K562 (cell line): ENCODE measurements around the gene IL7R. TPM values are rescaled to one million over a fixed set of nuclear protein-coding genes. Genes with fewer than 3 reads are reported as not detected.

Experiments used
- ATAC-seq: fragments of 200-7000 bp; cut with Tn5 transposase; 3 replicates; pipeline ENCODE4 v1.9.1; 2020; ENCODE audit warnings: moderate library complexity
- BruUV-seq: library from RNA; stranded (reverse); fragments of 400-500 nt; replicated peaks from 2 replicates; lab custom pipeline; 2021; lab: Mats Ljungman, UMichigan
- CTCF ChIA-PET: fragments of 300-600 bp; formaldehyde crosslinking; extraction: SDS; loops from one replicate; lab custom pipeline; 2021; ENCODE audit warnings: low intra/inter-chr PET ratio; lab: Yijun Ruan, JAX
- POLR2A ChIA-PET: fragments of 300-600, 350-650 bp; sonication (Branson Sonifier 250); formaldehyde crosslinking; extraction: SDS; loops from one replicate; lab custom pipeline; 2021; ENCODE audit warnings: antibody characterized with exemption, inconsistent platforms; lab: Yijun Ruan, JAX
- DNase-seq, 4 experiments: peaks; one replicate each; pipeline versions ENCODE4 v3.0.0 to v3.0.0-alpha.2; 2011 to 2018; ENCODE audit warnings: low spot score in 3 of 4, mixed read lengths in 3 of 4; ENCODE audit errors: extremely low read depth in 1 of 4
- FAIRE-seq: peaks from 2 replicates; lab custom pipeline; 2011; peaks lifted over from hg19 to GRCh38; lab: Jason Lieb, UNC
- H2AFZ ChIP-seq: 2 replicates; pipeline ENCODE4 v1.6.0; 2011; ENCODE audit warnings: low read depth, low read length, control low read depth, inconsistent platforms
- H3K27ac ChIP-seq: fragments of 200-600 bp; 3 replicates; pipeline ENCODE4 v1.8.0; 2011; ENCODE audit warnings: low read depth, mild to moderate bottlenecking, control low read depth, inconsistent platforms, low read length, moderate library complexity, mixed read lengths; ENCODE audit errors: extremely low read depth
- H3K27me3 ChIP-seq, 2 experiments: fragments of 300-600 bp in 1 of 2; 2 replicates in 1 of 2; 3 replicates in 1 of 2; pipeline versions ENCODE4 v1.6.0 to v1.8.0; 2011; ENCODE audit warnings: inconsistent platforms in 2 of 2, low read length in 2 of 2, mild to moderate bottlenecking in 1 of 2, mixed read lengths in 1 of 2, moderate library complexity in 1 of 2; ENCODE audit not compliant: control insufficient read depth in 2 of 2, insufficient read depth in 2 of 2
- H3K36me3 ChIP-seq: fragments of 300-600 bp; 3 replicates; pipeline ENCODE4 v1.8.0; 2011; ENCODE audit warnings: mild to moderate bottlenecking, low read length, inconsistent platforms; ENCODE audit not compliant: control insufficient read depth, insufficient read depth
- H3K4me1 ChIP-seq, 2 experiments: fragments of 200-600 bp in 1 of 2; replicated peaks in 1 of 2; 2 replicates in 1 of 2; 3 replicates in 1 of 2; pipeline versions ENCODE4 v1.5.1 to v1.8.0; 2011; ENCODE audit warnings: inconsistent platforms in 2 of 2, low read length in 2 of 2, mild to moderate bottlenecking in 1 of 2, mixed read lengths in 1 of 2, moderate library complexity in 1 of 2; ENCODE audit not compliant: control insufficient read depth in 2 of 2, insufficient read depth in 2 of 2
- H3K4me2 ChIP-seq: 2 replicates; pipeline ENCODE4 v1.6.1; 2011; ENCODE audit warnings: low read length, control low read depth, inconsistent platforms, mixed read lengths; ENCODE audit not compliant: insufficient read depth
- H3K4me3 ChIP-seq: fragments of 200-600 bp; sonication (generic), shearing (Covaris generic); 2 replicates; pipeline ENCODE4 v1.5.1; 2016; ENCODE audit warnings: control low read depth, inconsistent platforms
- H3K79me2 ChIP-seq: fragments of 200-600 bp; 3 replicates; pipeline ENCODE4 v1.8.0; 2011; ENCODE audit warnings: low read length, inconsistent platforms; ENCODE audit not compliant: control insufficient read depth, insufficient read depth
- H3K9ac ChIP-seq, 2 experiments: 2 replicates each; pipeline versions ENCODE4 v1.6.0 to v1.6.1; 2011; ENCODE audit warnings: low read depth in 2 of 2, low read length in 2 of 2, control low read depth in 1 of 2, inconsistent platforms in 1 of 2, mild to moderate bottlenecking in 1 of 2, mixed read lengths in 1 of 2; ENCODE audit not compliant: insufficient read depth in 1 of 2
- H3K9me1 ChIP-seq: one replicate; pipeline ENCODE4 v1.6.0; 2011; ENCODE audit warnings: inconsistent platforms, mild to moderate bottlenecking, low read length, moderate library complexity; ENCODE audit not compliant: control insufficient read depth, insufficient read depth
- H3K9me3 ChIP-seq: replicated peaks from 2 replicates; pipeline ENCODE4 v1.5.1; 2011; ENCODE audit warnings: low read depth, low read length, inconsistent platforms; ENCODE audit not compliant: control insufficient read depth, insufficient read depth
- H4K20me1 ChIP-seq: replicated peaks from 2 replicates; pipeline ENCODE4 v1.6.1; 2011; ENCODE audit warnings: low read length, inconsistent platforms, mixed read lengths; ENCODE audit not compliant: control insufficient read depth, insufficient read depth
- ARHGAP35 ChIP-seq: fragments of 450-650 bp; IDR thresholded peaks from 2 replicates; pipeline ENCODE4 v1.6.1; 2018; ENCODE audit not compliant: partially characterized antibody
- CREBBP ChIP-seq: IDR thresholded peaks from one replicate; pipeline ENCODE4 v1.6.1; 2012; ENCODE audit warnings: low read depth, mild to moderate bottlenecking, control low read depth, inconsistent platforms, low read length
- HDGF ChIP-seq: fragments of 450-650 bp; IDR thresholded peaks from 2 replicates; pipeline ENCODE4 v1.6.1; 2016
- KAT7 ChIP-seq: sonication (generic); formaldehyde crosslinking; IDR thresholded peaks from 2 replicates; pipeline ENCODE4 v1.8.0; 2022; ENCODE audit warnings: missing genetic modification reagents, mild to moderate bottlenecking, borderline replicate concordance
- POLR2B ChIP-seq: fragments of 450-650 bp; IDR thresholded peaks from 2 replicates; pipeline ENCODE4 v1.6.1; 2018; ENCODE audit warnings: low read depth; ENCODE audit not compliant: partially characterized antibody
- ZNF253 ChIP-seq: fragments of 250-450 bp; sonication (Bioruptor Pico); conservative IDR thresholded peaks from 2 replicates; pipeline ENCODE4 v1.6.1; 2021; ENCODE audit warnings: mild to moderate bottlenecking
- ZNF830 ChIP-seq: fragments of 250-450 bp; sonication (Bioruptor Pico); IDR thresholded peaks from 2 replicates; pipeline ENCODE4 v1.5.0; 2021; ENCODE audit warnings: mild to moderate bottlenecking
- WGBS: fragments of 100-300 bp; shearing (Covaris generic); methylation state at CpG from one replicate; pipeline ENCODE4 v1.1.6; 2016; ENCODE audit warnings: low coverage, mixed read lengths; ENCODE audit not compliant: insufficient coverage; ENCODE audit errors: missing lambda C conversion rate; 5-methylcytosine and 5-hydroxymethylcytosine counted together
- in situ Hi-C: fragments of 300-500 bp; cut with MboI; formaldehyde crosslinking; loops from 4 replicates; pipeline ENCODE4 v1.15.0; 2018; ENCODE audit warnings: inconsistent platforms, mixed read lengths
- intact Hi-C: fragments of 100-400 bp; cut with micrococcal nuclease; formaldehyde crosslinking; loops from 2 replicates; pipeline ENCODE4 v1.14.2; 2022
- polyA plus RNA-seq, 8 experiments: library from polyadenylated mRNA; depleted of rRNA in 4 of 8; stranded (reverse) in 5 of 8; unstranded in 3 of 8; fragments of >200 nt; fragmentation: Nextera tagmentation in 2 of 8; fragmentation: Illumina TruSeq in 1 of 8; extraction: Ambion mirVana in 2 of 8; extraction: Trizol in 1 of 8; gene quantifications; 2 replicates each; pipeline versions ENCODE4 v1.2.1 to v1.2.3, GENCODE V29; 2011 to 2014; ENCODE audit warnings: inconsistent platforms in 1 of 8, missing spikeins in 1 of 8
- total RNA-seq, 7 experiments: library from RNA; depleted of rRNA in 6 of 7; stranded (reverse); fragments of >200 nt in 6 of 7; fragmentation: Illumina TruSeq in 2 of 7; extraction: Trizol in 2 of 7; gene quantifications; 2 replicates each; pipeline versions ENCODE4 v1.2.1 to v1.2.3, GENCODE V29; 2011 to 2021; ENCODE audit warnings: low replicate concordance in 1 of 7
- TF ChIP-seq, protein P1 (sequence below): IDR thresholded peaks from 2 replicates; pipeline ENCODE4 v1.6.1; 2011; ENCODE audit warnings: borderline replicate concordance, low read depth, mild to moderate bottlenecking, moderate library complexity, low read length; ENCODE audit not compliant: insufficient read depth, poor library complexity, severe bottlenecking
- TF ChIP-seq, protein P2 (sequence below), 2 experiments: fragments of 450-650 bp; IDR thresholded peaks; 2 replicates each; pipeline ENCODE4 v1.6.1; 2018; ENCODE audit warnings: mild to moderate bottlenecking in 2 of 2, low read depth in 1 of 2; ENCODE audit not compliant: partially characterized antibody in 2 of 2
- TF ChIP-seq, protein P3 (sequence below): fragments of 250-450 bp; sonication (Bioruptor Pico); IDR thresholded peaks from 2 replicates; pipeline ENCODE4 v1.8.0; 2022; ENCODE audit warnings: inconsistent platforms, mild to moderate bottlenecking, moderate library complexity, borderline replicate concordance

IL7R gene
- total and polyA plus RNA-seq, 9 of the 15 experiments (the other 6 are each of a cell fraction or from before 2014, with no cell fraction given), result 0.04 to 0.98 (median 0.09) TPM; not detected in 3

GRCh38 chr5:35849860-35850259 is 6.8 kb upstream of the IL7R start:
- no peak for TF ChIP-seq HDGF
- TF ChIP-seq ZNF253 (CRISPR knock-in tag), result no peak
- TF ChIP-seq, protein P1, sequence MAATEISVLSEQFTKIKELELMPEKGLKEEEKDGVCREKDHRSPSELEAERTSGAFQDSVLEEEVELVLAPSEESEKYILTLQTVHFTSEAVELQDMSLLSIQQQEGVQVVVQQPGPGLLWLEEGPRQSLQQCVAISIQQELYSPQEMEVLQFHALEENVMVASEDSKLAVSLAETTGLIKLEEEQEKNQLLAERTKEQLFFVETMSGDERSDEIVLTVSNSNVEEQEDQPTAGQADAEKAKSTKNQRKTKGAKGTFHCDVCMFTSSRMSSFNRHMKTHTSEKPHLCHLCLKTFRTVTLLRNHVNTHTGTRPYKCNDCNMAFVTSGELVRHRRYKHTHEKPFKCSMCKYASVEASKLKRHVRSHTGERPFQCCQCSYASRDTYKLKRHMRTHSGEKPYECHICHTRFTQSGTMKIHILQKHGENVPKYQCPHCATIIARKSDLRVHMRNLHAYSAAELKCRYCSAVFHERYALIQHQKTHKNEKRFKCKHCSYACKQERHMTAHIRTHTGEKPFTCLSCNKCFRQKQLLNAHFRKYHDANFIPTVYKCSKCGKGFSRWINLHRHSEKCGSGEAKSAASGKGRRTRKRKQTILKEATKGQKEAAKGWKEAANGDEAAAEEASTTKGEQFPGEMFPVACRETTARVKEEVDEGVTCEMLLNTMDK, result no peak
- TF ChIP-seq ZNF830 (CRISPR knock-in tag), result no peak
- TF ChIP-seq, protein P2, sequence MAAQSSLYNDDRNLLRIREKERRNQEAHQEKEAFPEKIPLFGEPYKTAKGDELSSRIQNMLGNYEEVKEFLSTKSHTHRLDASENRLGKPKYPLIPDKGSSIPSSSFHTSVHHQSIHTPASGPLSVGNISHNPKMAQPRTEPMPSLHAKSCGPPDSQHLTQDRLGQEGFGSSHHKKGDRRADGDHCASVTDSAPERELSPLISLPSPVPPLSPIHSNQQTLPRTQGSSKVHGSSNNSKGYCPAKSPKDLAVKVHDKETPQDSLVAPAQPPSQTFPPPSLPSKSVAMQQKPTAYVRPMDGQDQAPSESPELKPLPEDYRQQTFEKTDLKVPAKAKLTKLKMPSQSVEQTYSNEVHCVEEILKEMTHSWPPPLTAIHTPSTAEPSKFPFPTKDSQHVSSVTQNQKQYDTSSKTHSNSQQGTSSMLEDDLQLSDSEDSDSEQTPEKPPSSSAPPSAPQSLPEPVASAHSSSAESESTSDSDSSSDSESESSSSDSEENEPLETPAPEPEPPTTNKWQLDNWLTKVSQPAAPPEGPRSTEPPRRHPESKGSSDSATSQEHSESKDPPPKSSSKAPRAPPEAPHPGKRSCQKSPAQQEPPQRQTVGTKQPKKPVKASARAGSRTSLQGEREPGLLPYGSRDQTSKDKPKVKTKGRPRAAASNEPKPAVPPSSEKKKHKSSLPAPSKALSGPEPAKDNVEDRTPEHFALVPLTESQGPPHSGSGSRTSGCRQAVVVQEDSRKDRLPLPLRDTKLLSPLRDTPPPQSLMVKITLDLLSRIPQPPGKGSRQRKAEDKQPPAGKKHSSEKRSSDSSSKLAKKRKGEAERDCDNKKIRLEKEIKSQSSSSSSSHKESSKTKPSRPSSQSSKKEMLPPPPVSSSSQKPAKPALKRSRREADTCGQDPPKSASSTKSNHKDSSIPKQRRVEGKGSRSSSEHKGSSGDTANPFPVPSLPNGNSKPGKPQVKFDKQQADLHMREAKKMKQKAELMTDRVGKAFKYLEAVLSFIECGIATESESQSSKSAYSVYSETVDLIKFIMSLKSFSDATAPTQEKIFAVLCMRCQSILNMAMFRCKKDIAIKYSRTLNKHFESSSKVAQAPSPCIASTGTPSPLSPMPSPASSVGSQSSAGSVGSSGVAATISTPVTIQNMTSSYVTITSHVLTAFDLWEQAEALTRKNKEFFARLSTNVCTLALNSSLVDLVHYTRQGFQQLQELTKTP (IDR thresholded peaks at IDR 0.05; ENCODE audit: low read depth in 1 of 2, partially characterized antibody in 2 of 2), result no peak
- TF ChIP-seq, protein P3, sequence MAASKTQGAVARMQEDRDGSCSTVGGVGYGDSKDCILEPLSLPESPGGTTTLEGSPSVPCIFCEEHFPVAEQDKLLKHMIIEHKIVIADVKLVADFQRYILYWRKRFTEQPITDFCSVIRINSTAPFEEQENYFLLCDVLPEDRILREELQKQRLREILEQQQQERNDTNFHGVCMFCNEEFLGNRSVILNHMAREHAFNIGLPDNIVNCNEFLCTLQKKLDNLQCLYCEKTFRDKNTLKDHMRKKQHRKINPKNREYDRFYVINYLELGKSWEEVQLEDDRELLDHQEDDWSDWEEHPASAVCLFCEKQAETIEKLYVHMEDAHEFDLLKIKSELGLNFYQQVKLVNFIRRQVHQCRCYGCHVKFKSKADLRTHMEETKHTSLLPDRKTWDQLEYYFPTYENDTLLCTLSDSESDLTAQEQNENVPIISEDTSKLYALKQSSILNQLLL (CRISPR knock-in tag), result no peak
- no peak for TF ChIP-seq KAT7
- no peak for TF ChIP-seq CREBBP
- TF ChIP-seq POLR2B, result no peak
- no peak for TF ChIP-seq ARHGAP35
- ChIA-PET CTCF (no interaction called here), POLR2A (no interaction called here)
- no peak overlapping the region for H3K4me3 ChIP-seq
- ATAC-seq (no peak), DNase-seq (no peak), FAIRE-seq (no peak)
- BruUV-seq, result no TSS peak
- in situ Hi-C loops, result no loop called here
- WGBS, result under 1% methylated on average over 6 of the region's 6 CpGs
- H2AFZ ChIP-seq, result no peak overlapping the region
- H3K27me3 ChIP-seq, result no peaks in the 10 kb centered on the region
- H3K27ac ChIP-seq, result no peak overlapping the region
- H3K4me1 ChIP-seq, result no peaks in the 10 kb centered on the region
- intact Hi-C loops, result no loop called here
- H3K79me2 ChIP-seq, result no peaks in the 10 kb centered on the region
- no peak overlapping the region for H3K4me2 ChIP-seq
- H3K9ac ChIP-seq, result no peak overlapping the region
- no peaks in the 10 kb centered on the region for H3K9me1 ChIP-seq
- no peaks in the 10 kb centered on the region for H4K20me1 ChIP-seq
- no peaks in the 10 kb centered on the region; the same call in 1 of the 2 replicates for H3K9me3 ChIP-seq
- H3K36me3 ChIP-seq, result no peaks in the 10 kb centered on the region
